ENCODE measurements around the gene MAFG. TPM values are rescaled to one million over a fixed set of nuclear protein-coding genes. Genes with fewer than 3 reads are reported as not detected.

Gene MAFG
- total and polyA plus RNA-seq, 2 donors (not counting 3 experiments of a cell fraction or from before 2014, with no cell fraction given), result 27.6 to 35.0 TPM

- Histone ChIP-seq H3K4me3 (replicated peaks in 1 of 3; ENCODE audit: insufficient read depth in 1 of 3, low read depth in 1 of 3, low read length in 3 of 3) (no peak overlapping the region), H3K9ac (replicated peaks; ENCODE audit: extremely low read depth, insufficient read depth, low read length) (no peak overlapping the region), H3K27ac (ENCODE audit: insufficient read depth, low read depth, low read length) (no peak overlapping the region), H3K9me1 (replicated peaks; ENCODE audit: control insufficient read depth, extremely low read depth, insufficient read depth, low read length) (no peaks in the 10 kb centered on the region), H2AFZ (ENCODE audit: low read depth, low read length) (no peak overlapping the region), H3K27me3 (ENCODE audit: control insufficient read depth in 2 of 2, insufficient read depth in 2 of 2, low read length in 2 of 2) (no peaks in the 10 kb centered on the region), H3K79me2 (ENCODE audit: control insufficient read depth, insufficient read depth, low read length) (peaks cover 3% of the 10 kb centered on the region), H3K4me2 (ENCODE audit: insufficient read depth, low read length) (no peak overlapping the region), H4K20me1 (replicated peaks; ENCODE audit: control insufficient read depth, extremely low read depth, insufficient read depth, low read length) (no peaks in the 10 kb centered on the region), H3K4me1 (ENCODE audit: control insufficient read depth, extremely low read depth, insufficient read depth, low read length) (peaks cover 9% of the 10 kb centered on the region), H3K9me3 (replicated peaks; ENCODE audit: control insufficient read depth, insufficient read depth, low read length) (no peaks in the 10 kb centered on the region), H3K36me3 (ENCODE audit: control insufficient read depth in 2 of 2, extremely low read depth in 1 of 2, insufficient read depth in 2 of 2, low read length in 2 of 2) (peaks cover 7 to 24% of the 10 kb centered on the region in 2 experiments)
- POLR2A ChIA-PET, result no interaction called here
- BruUV-seq (replicated peaks), result no TSS peak
- intact Hi-C loops (cut with micrococcal nuclease), result loop anchor here (1.0 to 2.0 kb wide), 3 partner anchors 15 to 41 kb away; partner anchors contain the start of genes ALYREF, ANAPC11, ARHGDIA and MAFG
- dilution Hi-C loops (cut with MboI; ENCODE audit: extremely low pct_ligation_motif_present, low sequenced_read_pairs), result no loop called here
- DNase-seq (ENCODE audit: low read depth, low spot score) (no peak), FAIRE-seq (no peak)
- TF ChIP-seq JUN (IDR thresholded peaks at IDR 0.05; ENCODE audit: borderline replicate concordance, insufficient read depth, insufficient read length, low read depth) (no peak), MYC (IDR thresholded peaks at IDR 0.05; ENCODE audit: low read depth, low read length) (no peak), CTCF (IDR thresholded peaks at IDR 0.05; ENCODE audit: extremely low read depth in 1 of 2, insufficient read depth in 1 of 2, low read depth in 1 of 2, low read length in 2 of 2) (no peak), POLR2AphosphoS5 (IDR thresholded peaks at IDR 0.05; ENCODE audit: insufficient read depth, low read depth, low read length) (no peak), FOS (IDR thresholded peaks at IDR 0.05; ENCODE audit: borderline replicate concordance, insufficient read depth, low read length) (no peak), POLR2A (IDR thresholded peaks at IDR 0.05; ENCODE audit: low read depth, low read length) (no peak), MAX (IDR thresholded peaks at IDR 0.05; ENCODE audit: insufficient read depth, insufficient read length) (no peak), EZH2 (IDR thresholded peaks at IDR 0.05; ENCODE audit: borderline replicate concordance, low read depth, low read length, severe bottlenecking) (no peak), GATA2 (IDR thresholded peaks at IDR 0.05; ENCODE audit: insufficient read depth, insufficient read length, low read depth, low read length) (no peak)
- CTCF ChIA-PET, result no interaction called here
Measured at GRCh38 chr17:81911969-81912368, 15.6 kb downstream of the MAFG start.

Data from endothelial cell of umbilical vein (primary cell).